ENCODE results near the gene VSTM2L.

- TF ChIP-seq CTCF (conservative IDR thresholded peaks at IDR 0.05; ENCODE audit: low read length) (no peak), EZH2phosphoT487 (IDR thresholded peaks at IDR 0.05; ENCODE audit: borderline replicate concordance, low read depth, low read length) (no peak)
These were observed 28.4 kb downstream of the VSTM2L start for GRCh38 chr20:37931153-37931922.

Measured in OCI-LY7 (cell line).